ENCODE data around the gene FRMD5. TPM values are rescaled to one million over a fixed set of nuclear protein-coding genes. Genes with fewer than 3 reads are reported as not detected.

FRMD5 gene
- polyA plus RNA-seq, 1 donor from 2014 or later, result 25.8 TPM

DNA sequence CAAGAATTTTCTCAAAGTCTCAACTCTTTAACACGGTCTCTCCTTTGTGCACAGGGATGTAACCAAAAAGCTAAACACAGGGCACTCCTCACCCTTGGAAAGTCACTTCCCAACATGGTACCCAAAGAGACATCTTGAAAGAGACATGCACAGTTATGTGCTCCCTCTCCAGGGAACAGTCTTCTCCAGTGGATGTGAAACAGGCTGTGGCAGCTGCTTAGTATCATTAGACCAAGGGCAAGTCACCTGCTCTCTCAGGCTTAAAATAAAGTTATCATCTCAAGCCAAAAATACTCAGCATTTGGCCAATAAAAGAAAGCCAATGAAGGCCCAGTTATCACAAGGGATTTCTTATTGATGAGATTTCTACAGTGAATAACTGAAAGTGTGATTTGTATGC lies 239.9 kb downstream of the FRMD5 start:
- Histone ChIP-seq H3K27me3 (ENCODE audit: insufficient read depth, low read depth, low read length) (no peaks in the 10 kb centered on the region), H3K9ac (ENCODE audit: low read length) (no peak overlapping the region), H3K4me3 (ENCODE audit: low read length) (no peak overlapping the region), H3K9me2 (ENCODE audit: insufficient read depth, low read length) (no peaks in the 10 kb centered on the region), H3K79me2 (replicated peaks; ENCODE audit: insufficient read depth, low read length) (no peaks in the 10 kb centered on the region), H4K20me1 (ENCODE audit: insufficient read depth) (no peaks in the 10 kb centered on the region), H3K36me3 (ENCODE audit: insufficient read depth, low read length) (no peaks in the 10 kb centered on the region), H3K9me3 (ENCODE audit: low read length) (no peaks in the 10 kb centered on the region), H2AFZ (ENCODE audit: low read depth, low read length) (no peak overlapping the region), H3K4me2 (ENCODE audit: low read length) (no peak overlapping the region), H3K27ac (ENCODE audit: low read length) (no peak overlapping the region), H3F3A (ENCODE audit: insufficient read depth, low read length, poor library complexity, severe bottlenecking) (no peaks in the 10 kb centered on the region)
- TF ChIP-seq TAF1 (IDR thresholded peaks at IDR 0.05; ENCODE audit: low read depth), result no peak

DNA sequence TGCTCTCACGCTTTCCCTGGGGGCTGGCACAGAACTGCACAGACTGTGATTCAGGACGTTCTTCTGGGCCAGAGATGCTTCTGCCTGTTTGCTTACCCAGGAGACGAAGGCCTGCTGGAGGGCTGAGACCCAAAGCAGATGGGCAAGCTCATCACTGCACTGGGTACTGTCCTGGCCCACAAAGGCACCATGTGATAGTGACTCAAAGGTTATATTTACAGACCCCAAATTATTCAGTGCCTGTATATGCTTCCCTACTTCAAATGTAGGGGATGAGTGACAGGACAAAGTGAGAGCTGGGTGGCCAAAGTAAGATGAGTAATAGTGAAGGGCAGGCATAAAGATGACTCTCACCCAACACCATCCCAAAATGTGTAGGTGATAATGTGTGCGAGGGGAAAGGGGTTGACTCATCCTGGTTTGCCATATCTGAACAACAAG lies 240.9 kb downstream of the FRMD5 start:
- Histone ChIP-seq H3K27ac (ENCODE audit: low read length) (no peak overlapping the region), H2AFZ (ENCODE audit: low read depth, low read length) (no peak overlapping the region), H3K9ac (ENCODE audit: low read length) (no peak overlapping the region), H3K79me2 (replicated peaks; ENCODE audit: insufficient read depth, low read length) (no peaks in the 10 kb centered on the region), H3K27me3 (ENCODE audit: insufficient read depth, low read depth, low read length) (no peaks in the 10 kb centered on the region), H3K4me2 (ENCODE audit: low read length) (no peak overlapping the region), H3K4me3 (ENCODE audit: low read length) (no peak overlapping the region), H3F3A (ENCODE audit: insufficient read depth, low read length, poor library complexity, severe bottlenecking) (no peaks in the 10 kb centered on the region), H4K20me1 (ENCODE audit: insufficient read depth) (no peaks in the 10 kb centered on the region), H3K36me3 (ENCODE audit: insufficient read depth, low read length) (no peaks in the 10 kb centered on the region), H3K9me2 (ENCODE audit: insufficient read depth, low read length) (no peaks in the 10 kb centered on the region), H3K9me3 (ENCODE audit: low read length) (no peaks in the 10 kb centered on the region)
- TF ChIP-seq, protein P1, sequence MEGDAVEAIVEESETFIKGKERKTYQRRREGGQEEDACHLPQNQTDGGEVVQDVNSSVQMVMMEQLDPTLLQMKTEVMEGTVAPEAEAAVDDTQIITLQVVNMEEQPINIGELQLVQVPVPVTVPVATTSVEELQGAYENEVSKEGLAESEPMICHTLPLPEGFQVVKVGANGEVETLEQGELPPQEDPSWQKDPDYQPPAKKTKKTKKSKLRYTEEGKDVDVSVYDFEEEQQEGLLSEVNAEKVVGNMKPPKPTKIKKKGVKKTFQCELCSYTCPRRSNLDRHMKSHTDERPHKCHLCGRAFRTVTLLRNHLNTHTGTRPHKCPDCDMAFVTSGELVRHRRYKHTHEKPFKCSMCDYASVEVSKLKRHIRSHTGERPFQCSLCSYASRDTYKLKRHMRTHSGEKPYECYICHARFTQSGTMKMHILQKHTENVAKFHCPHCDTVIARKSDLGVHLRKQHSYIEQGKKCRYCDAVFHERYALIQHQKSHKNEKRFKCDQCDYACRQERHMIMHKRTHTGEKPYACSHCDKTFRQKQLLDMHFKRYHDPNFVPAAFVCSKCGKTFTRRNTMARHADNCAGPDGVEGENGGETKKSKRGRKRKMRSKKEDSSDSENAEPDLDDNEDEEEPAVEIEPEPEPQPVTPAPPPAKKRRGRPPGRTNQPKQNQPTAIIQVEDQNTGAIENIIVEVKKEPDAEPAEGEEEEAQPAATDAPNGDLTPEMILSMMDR (IDR thresholded peaks at IDR 0.05; ENCODE audit: poor library complexity, severe bottlenecking), result no peak
- TF ChIP-seq TAF1 (IDR thresholded peaks at IDR 0.05; ENCODE audit: low read depth) (no peak), EP300 (conservative IDR thresholded peaks at IDR 0.05; ENCODE audit: poor library complexity, severe bottlenecking) (no peak), EZH2 (IDR thresholded peaks at IDR 0.05; ENCODE audit: borderline replicate concordance, insufficient read depth, low read length, poor library complexity, severe bottlenecking) (no peak), MXI1 (conservative IDR thresholded peaks at IDR 0.05; ENCODE audit: poor library complexity, severe bottlenecking) (no peak), RAD21 (conservative IDR thresholded peaks at IDR 0.05) (no peak), SMC3 (conservative IDR thresholded peaks at IDR 0.05; ENCODE audit: poor library complexity) (no peak), POLR2AphosphoS5 (IDR thresholded peaks at IDR 0.05) (no peak)
- TF ChIP-seq, protein P2, sequence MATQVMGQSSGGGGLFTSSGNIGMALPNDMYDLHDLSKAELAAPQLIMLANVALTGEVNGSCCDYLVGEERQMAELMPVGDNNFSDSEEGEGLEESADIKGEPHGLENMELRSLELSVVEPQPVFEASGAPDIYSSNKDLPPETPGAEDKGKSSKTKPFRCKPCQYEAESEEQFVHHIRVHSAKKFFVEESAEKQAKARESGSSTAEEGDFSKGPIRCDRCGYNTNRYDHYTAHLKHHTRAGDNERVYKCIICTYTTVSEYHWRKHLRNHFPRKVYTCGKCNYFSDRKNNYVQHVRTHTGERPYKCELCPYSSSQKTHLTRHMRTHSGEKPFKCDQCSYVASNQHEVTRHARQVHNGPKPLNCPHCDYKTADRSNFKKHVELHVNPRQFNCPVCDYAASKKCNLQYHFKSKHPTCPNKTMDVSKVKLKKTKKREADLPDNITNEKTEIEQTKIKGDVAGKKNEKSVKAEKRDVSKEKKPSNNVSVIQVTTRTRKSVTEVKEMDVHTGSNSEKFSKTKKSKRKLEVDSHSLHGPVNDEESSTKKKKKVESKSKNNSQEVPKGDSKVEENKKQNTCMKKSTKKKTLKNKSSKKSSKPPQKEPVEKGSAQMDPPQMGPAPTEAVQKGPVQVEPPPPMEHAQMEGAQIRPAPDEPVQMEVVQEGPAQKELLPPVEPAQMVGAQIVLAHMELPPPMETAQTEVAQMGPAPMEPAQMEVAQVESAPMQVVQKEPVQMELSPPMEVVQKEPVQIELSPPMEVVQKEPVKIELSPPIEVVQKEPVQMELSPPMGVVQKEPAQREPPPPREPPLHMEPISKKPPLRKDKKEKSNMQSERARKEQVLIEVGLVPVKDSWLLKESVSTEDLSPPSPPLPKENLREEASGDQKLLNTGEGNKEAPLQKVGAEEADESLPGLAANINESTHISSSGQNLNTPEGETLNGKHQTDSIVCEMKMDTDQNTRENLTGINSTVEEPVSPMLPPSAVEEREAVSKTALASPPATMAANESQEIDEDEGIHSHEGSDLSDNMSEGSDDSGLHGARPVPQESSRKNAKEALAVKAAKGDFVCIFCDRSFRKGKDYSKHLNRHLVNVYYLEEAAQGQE (IDR thresholded peaks at IDR 0.05; ENCODE audit: borderline replicate concordance), result no peak

DNA sequence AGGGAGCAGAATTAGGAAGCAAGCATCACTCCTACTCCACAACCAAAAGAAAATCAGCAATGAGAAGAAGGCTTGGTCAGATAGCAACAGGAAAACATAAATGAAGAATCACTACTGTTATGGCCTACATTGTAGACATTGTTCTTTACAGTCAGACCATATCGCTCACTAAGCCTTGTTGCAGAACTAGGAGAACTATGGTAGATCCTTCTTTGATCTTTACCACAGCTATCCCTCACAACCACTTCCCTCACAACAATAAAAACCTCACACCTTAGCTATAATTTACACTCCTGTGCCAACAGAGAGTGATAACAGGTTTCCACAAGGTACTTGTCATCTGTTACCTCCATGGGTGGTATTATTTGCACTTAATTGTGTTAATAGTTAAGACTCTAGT lies 241.7 kb downstream of the FRMD5 start:
- no peak overlapping the region for H3K9ac ChIP-seq (ENCODE audit: low read length)
- no peaks in the 10 kb centered on the region for H3K9me3 ChIP-seq (ENCODE audit: low read length)
- H3K9me2 ChIP-seq (ENCODE audit: insufficient read depth, low read length), result no peaks in the 10 kb centered on the region
- no peak overlapping the region for H3K4me3 ChIP-seq (ENCODE audit: low read length)
- H3K36me3 ChIP-seq (ENCODE audit: insufficient read depth, low read length), result no peaks in the 10 kb centered on the region
- H3K79me2 ChIP-seq (replicated peaks; ENCODE audit: insufficient read depth, low read length), result no peaks in the 10 kb centered on the region
- H4K20me1 ChIP-seq (ENCODE audit: insufficient read depth), result no peaks in the 10 kb centered on the region
- no peak overlapping the region for H2AFZ ChIP-seq (ENCODE audit: low read depth, low read length)
- no peak overlapping the region for H3K4me2 ChIP-seq (ENCODE audit: low read length)
- H3K27me3 ChIP-seq (ENCODE audit: insufficient read depth, low read depth, low read length), result no peaks in the 10 kb centered on the region
- TF ChIP-seq, protein P1 (IDR thresholded peaks at IDR 0.05; ENCODE audit: poor library complexity, severe bottlenecking), result no peak
- TF ChIP-seq EZH2 (IDR thresholded peaks at IDR 0.05; ENCODE audit: borderline replicate concordance, insufficient read depth, low read length, poor library complexity, severe bottlenecking) (no peak), TAF1 (IDR thresholded peaks at IDR 0.05; ENCODE audit: low read depth) (no peak), EP300 (conservative IDR thresholded peaks at IDR 0.05; ENCODE audit: poor library complexity, severe bottlenecking) (no peak), RAD21 (conservative IDR thresholded peaks at IDR 0.05) (no peak), SMC3 (conservative IDR thresholded peaks at IDR 0.05; ENCODE audit: poor library complexity) (no peak), POLR2AphosphoS5 (IDR thresholded peaks at IDR 0.05) (no peak), MXI1 (conservative IDR thresholded peaks at IDR 0.05; ENCODE audit: poor library complexity, severe bottlenecking) (no peak)
- TF ChIP-seq, protein P2 (IDR thresholded peaks at IDR 0.05; ENCODE audit: borderline replicate concordance), result no peak
- H3F3A ChIP-seq (ENCODE audit: insufficient read depth, low read length, poor library complexity, severe bottlenecking), result no peaks in the 10 kb centered on the region
- no peak overlapping the region for H3K27ac ChIP-seq (ENCODE audit: low read length)

All from neural cell (in vitro differentiated cells).